SH-SY5Y (cell line): ENCODE data around the gene SLC10A7.

Experiments used
- GATA2 ChIP-seq: IDR thresholded peaks from 2 replicates; pipeline ENCODE4 v1.6.1; 2011; ENCODE audit warnings: mild to moderate bottlenecking, low read depth, low read length
- GATA3 ChIP-seq: IDR thresholded peaks from 2 replicates; pipeline ENCODE4 v1.6.1; 2011; ENCODE audit warnings: low read depth, mild to moderate bottlenecking, low read length, moderate library complexity

GRCh38 chr4:146371812-146372211, 149.9 kb downstream of the SLC10A7 start:
- TF ChIP-seq GATA2 (no peak), GATA3 (no peak)
